Measurements from ENCODE around the gene FGF1. TPM values are rescaled to one million over a fixed set of nuclear protein-coding genes. Genes with fewer than 3 reads are reported as not detected.

Gene FGF1
- total RNA-seq, 1 experiment from 2014 or later, result not detected

DNA sequence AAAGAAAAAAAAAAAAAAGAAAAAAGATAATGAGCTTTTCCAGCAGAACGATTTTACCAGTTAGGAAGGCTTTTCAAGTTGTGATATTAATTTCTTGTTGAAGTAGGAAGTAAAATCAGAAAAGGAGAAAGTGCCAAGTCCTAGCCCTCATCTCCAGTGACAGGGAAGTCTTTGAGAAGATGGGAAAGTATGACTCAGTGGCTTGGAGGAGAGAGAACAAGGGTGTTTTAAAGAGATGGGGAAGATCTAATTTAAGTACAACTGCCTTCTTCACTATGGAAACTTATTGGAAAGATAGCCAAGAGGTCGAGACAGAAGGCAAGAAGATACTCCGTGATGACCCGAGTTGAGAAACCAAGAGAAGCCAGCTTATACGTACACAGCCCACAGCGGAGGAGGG lies 22.6 kb downstream of the FGF1 start:
- ATAC-seq, result no peak
- POLR2A ChIA-PET, result no interaction called here
- CTCF ChIA-PET, result no interaction called here
- no peak for DNase-seq (ENCODE audit: low read depth, low spot score)
- in situ Hi-C loops (cut with HindIII; ENCODE audit: low pct_unique_long_range_greater_than_20kb, low sequenced_read_pairs) (no loop called here), intact Hi-C loops (cut with micrococcal nuclease; ENCODE audit: unreplicated experiment) (no loop called here)
- no peak overlapping the region for H3K27ac ChIP-seq (ENCODE audit: low read length)
- no peaks in the 10 kb centered on the region for H3K4me1 ChIP-seq (ENCODE audit: control insufficient read depth, insufficient read depth, low read length)
- no peaks in the 10 kb centered on the region for H3K27me3 ChIP-seq (ENCODE audit: control insufficient read depth, insufficient read depth, low read length)
- H3K4me3 ChIP-seq (ENCODE audit: low read depth in 2 of 2, low read length in 2 of 2), result no peak overlapping the region
- no TSS peak for BruUV-seq (replicated peaks)
- no peak for TF ChIP-seq TCF7L2 (IDR thresholded peaks at IDR 0.05; ENCODE audit: low read depth, low read length)
- TF ChIP-seq SIN3A (IDR thresholded peaks at IDR 0.05; ENCODE audit: borderline replicate concordance, insufficient read depth, low read depth, low read length), result no peak
- no peak for TF ChIP-seq POLR2AphosphoS5 (IDR thresholded peaks at IDR 0.05; ENCODE audit: low read depth, low read length)
- TF ChIP-seq, protein P1, sequence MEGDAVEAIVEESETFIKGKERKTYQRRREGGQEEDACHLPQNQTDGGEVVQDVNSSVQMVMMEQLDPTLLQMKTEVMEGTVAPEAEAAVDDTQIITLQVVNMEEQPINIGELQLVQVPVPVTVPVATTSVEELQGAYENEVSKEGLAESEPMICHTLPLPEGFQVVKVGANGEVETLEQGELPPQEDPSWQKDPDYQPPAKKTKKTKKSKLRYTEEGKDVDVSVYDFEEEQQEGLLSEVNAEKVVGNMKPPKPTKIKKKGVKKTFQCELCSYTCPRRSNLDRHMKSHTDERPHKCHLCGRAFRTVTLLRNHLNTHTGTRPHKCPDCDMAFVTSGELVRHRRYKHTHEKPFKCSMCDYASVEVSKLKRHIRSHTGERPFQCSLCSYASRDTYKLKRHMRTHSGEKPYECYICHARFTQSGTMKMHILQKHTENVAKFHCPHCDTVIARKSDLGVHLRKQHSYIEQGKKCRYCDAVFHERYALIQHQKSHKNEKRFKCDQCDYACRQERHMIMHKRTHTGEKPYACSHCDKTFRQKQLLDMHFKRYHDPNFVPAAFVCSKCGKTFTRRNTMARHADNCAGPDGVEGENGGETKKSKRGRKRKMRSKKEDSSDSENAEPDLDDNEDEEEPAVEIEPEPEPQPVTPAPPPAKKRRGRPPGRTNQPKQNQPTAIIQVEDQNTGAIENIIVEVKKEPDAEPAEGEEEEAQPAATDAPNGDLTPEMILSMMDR (IDR thresholded peaks at IDR 0.05), result no peak
- TF ChIP-seq, protein P2, sequence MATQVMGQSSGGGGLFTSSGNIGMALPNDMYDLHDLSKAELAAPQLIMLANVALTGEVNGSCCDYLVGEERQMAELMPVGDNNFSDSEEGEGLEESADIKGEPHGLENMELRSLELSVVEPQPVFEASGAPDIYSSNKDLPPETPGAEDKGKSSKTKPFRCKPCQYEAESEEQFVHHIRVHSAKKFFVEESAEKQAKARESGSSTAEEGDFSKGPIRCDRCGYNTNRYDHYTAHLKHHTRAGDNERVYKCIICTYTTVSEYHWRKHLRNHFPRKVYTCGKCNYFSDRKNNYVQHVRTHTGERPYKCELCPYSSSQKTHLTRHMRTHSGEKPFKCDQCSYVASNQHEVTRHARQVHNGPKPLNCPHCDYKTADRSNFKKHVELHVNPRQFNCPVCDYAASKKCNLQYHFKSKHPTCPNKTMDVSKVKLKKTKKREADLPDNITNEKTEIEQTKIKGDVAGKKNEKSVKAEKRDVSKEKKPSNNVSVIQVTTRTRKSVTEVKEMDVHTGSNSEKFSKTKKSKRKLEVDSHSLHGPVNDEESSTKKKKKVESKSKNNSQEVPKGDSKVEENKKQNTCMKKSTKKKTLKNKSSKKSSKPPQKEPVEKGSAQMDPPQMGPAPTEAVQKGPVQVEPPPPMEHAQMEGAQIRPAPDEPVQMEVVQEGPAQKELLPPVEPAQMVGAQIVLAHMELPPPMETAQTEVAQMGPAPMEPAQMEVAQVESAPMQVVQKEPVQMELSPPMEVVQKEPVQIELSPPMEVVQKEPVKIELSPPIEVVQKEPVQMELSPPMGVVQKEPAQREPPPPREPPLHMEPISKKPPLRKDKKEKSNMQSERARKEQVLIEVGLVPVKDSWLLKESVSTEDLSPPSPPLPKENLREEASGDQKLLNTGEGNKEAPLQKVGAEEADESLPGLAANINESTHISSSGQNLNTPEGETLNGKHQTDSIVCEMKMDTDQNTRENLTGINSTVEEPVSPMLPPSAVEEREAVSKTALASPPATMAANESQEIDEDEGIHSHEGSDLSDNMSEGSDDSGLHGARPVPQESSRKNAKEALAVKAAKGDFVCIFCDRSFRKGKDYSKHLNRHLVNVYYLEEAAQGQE (IDR thresholded peaks at IDR 0.05; ENCODE audit: insufficient read depth in 1 of 2, low read depth in 2 of 2, low read length in 1 of 2), result no peak
- H3K36me3 ChIP-seq (ENCODE audit: control insufficient read depth, insufficient read depth, low read length), result no peaks in the 10 kb centered on the region
- no peaks in the 10 kb centered on the region for H3K9me3 ChIP-seq (ENCODE audit: control insufficient read depth, insufficient read depth, low read depth, low read length)

DNA sequence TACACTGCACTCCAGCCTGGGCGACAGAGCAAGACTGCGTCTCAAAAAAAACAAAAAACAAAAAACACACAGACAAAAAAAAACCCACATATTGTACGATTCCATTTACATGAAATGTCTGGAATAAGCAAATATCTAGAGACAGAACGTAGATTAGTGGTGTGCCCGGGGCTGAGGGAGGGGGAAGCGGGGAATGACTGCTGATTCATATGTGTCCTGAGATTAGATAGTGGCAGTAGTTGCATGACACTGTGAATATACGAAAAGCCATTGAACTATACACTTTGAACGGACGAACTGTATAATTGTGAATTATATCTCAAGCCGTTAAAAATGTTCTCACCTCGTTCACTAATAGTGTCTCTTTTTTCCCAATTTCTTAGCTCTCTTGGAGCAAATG lies 23.9 kb downstream of the FGF1 start:
- in situ Hi-C loops (cut with HindIII; ENCODE audit: low pct_unique_long_range_greater_than_20kb, low sequenced_read_pairs), result no loop called here
- no peak overlapping the region for H3K4me3 ChIP-seq (ENCODE audit: low read depth in 2 of 2, low read length in 2 of 2)
- BruUV-seq (replicated peaks), result no TSS peak
- DNase-seq (ENCODE audit: low read depth, low spot score) (no peak), ATAC-seq (no peak)
- H3K9me3 ChIP-seq (ENCODE audit: control insufficient read depth, insufficient read depth, low read depth, low read length), result no peaks in the 10 kb centered on the region
- POLR2A ChIA-PET, result no interaction called here
- no peaks in the 10 kb centered on the region for H3K36me3 ChIP-seq (ENCODE audit: control insufficient read depth, insufficient read depth, low read length)
- CTCF ChIA-PET, result no interaction called here
- TF ChIP-seq, protein P1 (IDR thresholded peaks at IDR 0.05), result no peak
- TF ChIP-seq TCF7L2 (IDR thresholded peaks at IDR 0.05; ENCODE audit: low read depth, low read length), result no peak
- TF ChIP-seq POLR2AphosphoS5 (IDR thresholded peaks at IDR 0.05; ENCODE audit: low read depth, low read length), result no peak
- TF ChIP-seq SIN3A (IDR thresholded peaks at IDR 0.05; ENCODE audit: borderline replicate concordance, insufficient read depth, low read depth, low read length), result no peak
- TF ChIP-seq, protein P2 (IDR thresholded peaks at IDR 0.05; ENCODE audit: insufficient read depth in 1 of 2, low read depth in 2 of 2, low read length in 1 of 2), result no peak
- H3K27ac ChIP-seq (ENCODE audit: low read length), result no peak overlapping the region
- H3K4me1 ChIP-seq (ENCODE audit: control insufficient read depth, insufficient read depth, low read length), result no peaks in the 10 kb centered on the region
- H3K27me3 ChIP-seq (ENCODE audit: control insufficient read depth, insufficient read depth, low read length), result no peaks in the 10 kb centered on the region
- intact Hi-C loops (cut with micrococcal nuclease; ENCODE audit: unreplicated experiment), result no loop called here

Data from Panc1 (cell line).